MV-4-11 (cell line): ENCODE measurements around the gene EYS.

Experiments used
- DNase-seq: peaks from one replicate; lab custom pipeline; 2025; lab: John Stamatoyannopoulos, UW

EYS gene

GRCh38 chr6:64590965-64591675 lies 1115.9 kb downstream of the EYS start:
- DNase-seq = no peak

GRCh38 chr6:64589961-64590360 lies 1117.1 kb downstream of the EYS start:
- no peak for DNase-seq

DNA sequence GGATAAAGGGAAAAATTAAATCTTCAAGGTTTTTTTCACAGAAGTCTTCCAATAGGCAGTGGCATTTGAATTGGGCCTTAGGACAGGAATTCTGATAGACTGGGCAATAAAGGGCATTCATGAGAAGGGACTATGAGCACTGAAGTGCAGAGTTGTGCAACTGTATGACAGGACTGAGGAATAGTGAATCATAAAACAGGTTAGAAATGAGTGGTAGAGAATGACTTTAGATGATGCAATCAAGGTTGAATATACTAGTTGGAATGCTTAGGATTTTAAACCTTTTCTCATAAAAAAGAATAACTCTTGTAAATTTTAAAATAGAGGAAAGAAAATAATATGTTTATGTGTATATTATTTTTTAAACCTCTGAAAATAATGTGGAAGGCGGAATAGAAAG lies 1126.7 kb downstream of the EYS start:
- no peak for DNase-seq

GRCh38 chr6:64553249-64553786 lies 1153.7 kb downstream of the EYS start:
- DNase-seq = no peak

- no peak for DNase-seq
These were observed 1159.3 kb downstream of the EYS start for GRCh38 chr6:64547594-64548268.

DNA sequence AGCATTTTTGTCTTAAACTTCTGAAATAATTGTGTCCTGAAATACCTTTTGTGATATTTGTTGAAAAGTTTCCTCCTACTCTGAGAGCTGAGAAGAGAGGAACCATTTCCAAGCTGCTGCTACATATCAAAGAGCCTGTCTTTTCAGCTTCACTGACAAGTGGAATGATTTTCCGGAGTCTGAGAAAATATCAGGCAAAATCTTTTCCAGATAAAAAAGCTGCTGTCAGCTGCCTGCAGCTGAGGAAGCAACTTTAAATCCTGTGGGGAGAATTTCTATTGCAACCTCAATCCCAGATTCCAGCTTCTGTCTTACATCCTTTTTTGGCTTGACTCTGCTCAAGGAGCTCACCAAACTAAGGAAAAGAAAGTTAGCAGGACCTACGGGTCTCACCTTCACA lies 1167.1 kb downstream of the EYS start:
- DNase-seq = no peak

- DNase-seq = no peak
These were observed 1168.3 kb downstream of the EYS start for GRCh38 chr6:64538722-64539121.

GRCh38 chr6:64527899-64528298 lies 1179.1 kb downstream of the EYS start:
- no peak for DNase-seq

DNA sequence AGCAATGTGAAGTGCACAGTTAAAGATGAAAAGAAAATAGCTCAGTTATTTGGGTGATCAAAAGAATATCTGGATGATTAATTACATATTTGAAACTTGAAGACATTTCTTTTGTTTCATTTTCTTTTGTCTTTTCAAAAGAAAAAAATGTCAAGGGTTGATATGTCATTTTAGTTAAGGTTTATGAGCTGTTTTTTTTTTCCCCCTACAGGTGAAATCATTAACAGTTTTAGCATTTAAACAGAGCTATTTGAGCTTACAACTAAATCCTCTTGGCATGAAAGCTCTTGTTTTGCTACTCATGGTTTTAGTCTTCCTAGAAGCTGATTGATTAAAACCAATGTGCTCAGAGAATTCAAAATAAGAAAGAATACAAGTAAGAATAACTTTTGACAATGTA lies 1184.2 kb downstream of the EYS start:
- DNase-seq = no peak

DNA sequence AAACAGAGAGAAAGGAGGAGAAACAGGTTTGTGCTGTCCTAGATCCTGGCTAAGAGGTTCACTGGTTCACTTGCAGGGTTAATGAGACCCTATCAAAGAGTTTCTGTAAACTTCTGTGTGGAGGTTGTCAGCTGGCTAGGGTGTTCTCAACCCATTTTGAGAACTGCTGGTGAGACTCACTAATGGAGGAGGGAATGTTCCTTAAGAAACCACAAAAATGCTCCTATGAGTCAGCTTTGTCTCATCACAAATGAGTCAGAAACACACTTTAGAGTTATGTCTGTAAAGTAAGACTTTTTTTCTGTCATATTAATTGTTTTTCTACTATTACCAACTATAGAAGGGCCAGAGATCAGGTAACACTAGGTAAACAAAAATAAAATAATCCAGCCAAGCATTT lies 1187.0 kb downstream of the EYS start:
- DNase-seq = peak; percentile 83

GRCh38 chr6:64516393-64516792 lies 1190.6 kb downstream of the EYS start:
- DNase-seq = no peak

DNA sequence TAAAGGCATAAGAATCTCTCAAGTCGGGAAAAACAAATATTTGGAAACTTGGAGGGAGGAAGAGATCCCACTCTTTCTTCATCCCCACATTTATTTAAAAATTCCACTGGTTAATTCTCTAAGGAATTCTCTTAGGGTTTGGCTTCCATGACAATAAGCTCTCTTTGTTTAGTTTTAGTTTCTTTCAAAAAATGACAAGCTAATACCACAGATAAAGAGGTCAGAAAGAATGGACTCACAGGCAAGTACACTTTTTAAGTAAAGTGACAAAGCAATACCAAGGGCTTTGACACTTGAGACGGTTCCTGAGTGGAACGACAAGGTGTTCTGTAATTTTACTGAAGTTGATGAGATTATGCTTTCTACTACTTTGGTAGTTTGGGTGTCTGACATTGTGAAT lies 1199.4 kb downstream of the EYS start:
- no peak for DNase-seq

- DNase-seq = peak; percentile 3
These were observed 1201.7 kb downstream of the EYS start for GRCh38 chr6:64505312-64505711.

GRCh38 chr6:64504503-64504902 lies 1202.5 kb downstream of the EYS start:
- DNase-seq = no peak

- DNase-seq = no peak
These were observed 1204.2 kb downstream of the EYS start for GRCh38 chr6:64502801-64503200.

GRCh38 chr6:64497634-64498033 lies 1209.4 kb downstream of the EYS start:
- no peak for DNase-seq

DNA sequence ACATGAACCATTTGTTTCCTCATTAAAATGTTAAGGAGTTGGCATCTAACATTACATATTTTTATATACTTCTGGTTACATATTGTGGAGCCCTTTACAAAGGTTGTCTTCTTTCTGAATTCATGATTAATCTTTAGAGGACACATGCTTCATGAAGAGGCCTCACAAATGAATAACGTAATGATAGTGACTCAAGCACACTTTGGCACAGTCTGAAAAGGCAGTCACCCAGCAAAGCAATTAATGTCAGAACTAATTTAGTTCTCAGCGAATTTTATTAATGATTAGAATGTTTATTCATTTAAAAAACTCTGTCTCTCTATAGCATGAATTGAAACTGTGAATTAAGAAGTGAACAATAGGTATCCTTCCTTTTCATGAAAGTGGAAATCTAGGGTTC lies 1217.3 kb downstream of the EYS start:
- no peak for DNase-seq

- no peak for DNase-seq
These were observed 1220.3 kb downstream of the EYS start for GRCh38 chr6:64486578-64487351.

DNA sequence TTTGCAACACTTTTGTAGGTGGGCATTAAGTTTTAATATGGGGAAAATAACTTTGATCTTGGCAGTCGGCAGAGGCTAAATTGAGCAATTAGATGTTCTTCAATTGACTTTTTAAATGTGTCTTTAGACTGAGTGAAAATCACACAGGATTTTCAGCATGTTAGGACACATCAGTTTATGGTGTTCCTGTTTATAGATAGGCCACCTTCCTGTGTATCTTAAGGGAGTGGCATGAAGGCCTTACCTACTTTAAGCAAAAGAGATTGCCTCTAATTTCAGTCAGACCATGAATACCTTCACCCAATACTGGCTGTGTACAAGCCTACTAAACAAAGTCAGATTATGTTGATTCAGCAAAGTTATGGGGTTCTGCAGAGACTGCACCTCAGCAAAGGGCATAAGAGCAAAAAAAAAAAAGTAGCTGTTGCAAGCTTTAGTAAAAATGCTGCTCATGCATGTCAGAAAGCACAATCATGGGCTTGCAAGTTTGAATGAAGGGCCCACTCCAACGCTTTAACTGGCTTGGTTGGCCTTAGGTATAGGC lies 1223.0 kb downstream of the EYS start:
- DNase-seq = no peak

- peak; percentile 26 for DNase-seq
These were observed 1224.4 kb downstream of the EYS start for GRCh38 chr6:64482631-64483030.

GRCh38 chr6:64479134-64479533 lies 1227.9 kb downstream of the EYS start:
- DNase-seq = no peak

DNA sequence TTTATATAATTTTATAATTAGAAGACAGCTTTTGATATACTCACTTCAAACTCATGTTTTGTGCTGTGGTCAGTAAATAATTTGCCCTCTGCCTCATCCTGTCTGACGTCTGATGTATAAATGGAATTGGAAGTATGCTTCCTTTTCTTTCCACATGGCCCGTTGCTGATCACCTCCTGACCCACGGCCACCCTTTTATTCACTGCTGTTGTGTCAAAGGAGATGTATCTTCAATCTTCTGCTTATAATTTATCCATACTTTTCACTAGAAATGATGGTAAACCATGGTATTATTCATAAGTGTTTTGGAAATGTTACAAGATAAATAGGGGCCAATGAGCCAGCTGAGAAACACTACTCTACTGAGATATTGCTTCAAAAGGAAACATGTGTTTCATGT lies 1229.6 kb downstream of the EYS start:
- DNase-seq = no peak

DNA sequence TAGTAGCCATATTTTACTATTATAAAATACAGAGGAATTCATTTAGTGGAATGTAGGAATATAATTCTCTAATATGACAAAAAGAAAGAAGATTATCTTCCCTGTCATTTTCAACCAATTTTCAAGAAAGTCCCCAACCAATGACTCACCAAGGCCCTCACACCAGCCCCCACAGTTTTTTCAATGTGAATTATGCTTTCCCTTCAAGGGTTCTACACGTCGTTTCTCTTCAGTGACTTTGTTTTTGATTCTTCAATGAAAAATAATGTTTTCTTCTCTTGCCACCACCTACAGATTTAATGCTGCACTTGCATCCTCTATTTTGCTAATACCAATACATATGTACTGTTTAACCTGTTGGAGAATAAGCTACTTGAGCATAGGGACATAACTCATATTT lies 1230.1 kb downstream of the EYS start:
- DNase-seq = no peak
